ENCODE measurements around the gene SLC22A12.
A peak's percentile ranks its signal among the peaks of the same experiment; 100 is the strongest.
"Not testable (repeated sequence)": the region's sequence is repeated elsewhere in the genome, so short reads cannot be mapped to it uniquely, and the experiment has no call there.

The SLC22A12 gene
- 0 to 0.07 reads per million in 2 donors for total RNA-seq

GRCh38 chr11:64590763-64591221 is at the start of gene SLC22A12:
TSS of gene SLC22A12 (plus strand) at chr11:64591220. CDS start at chr11:64591557, 337 bp downstream.
- DNase-seq, result no peak

- DNase-seq, result no peak
Observed at GRCh38 chr11:64542172-64543125, 48.6 kb upstream of the SLC22A12 start.

- DNase-seq, result no peak
Observed at GRCh38 chr11:64543818-64544217, 47.2 kb upstream of the SLC22A12 start.

- no peak for DNase-seq
Observed at GRCh38 chr11:64544616-64545296, 46.3 kb upstream of the SLC22A12 start.

GRCh38 chr11:64545619-64546018 is 45.4 kb upstream of the SLC22A12 start:
- no peak for DNase-seq

DNA sequence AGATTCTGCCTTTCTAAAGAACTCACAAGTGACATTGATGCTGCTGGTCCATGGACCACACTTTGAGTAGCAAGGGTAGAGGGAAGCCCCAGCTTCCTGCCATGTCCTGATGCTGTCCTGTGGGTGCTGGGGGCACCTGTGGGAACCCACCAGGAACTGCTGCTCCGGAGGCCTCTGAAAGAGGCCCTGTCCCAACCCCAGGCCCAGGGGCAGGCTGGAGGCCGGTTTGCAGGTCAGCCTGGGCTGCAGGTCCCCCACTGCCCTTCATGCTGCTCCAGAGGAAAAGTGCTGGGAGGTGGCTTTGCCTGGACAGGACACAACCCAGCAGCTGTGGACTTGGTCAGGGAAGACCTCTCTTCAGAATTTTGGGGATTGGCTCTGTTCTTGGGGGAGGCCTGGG is 44.8 kb upstream of the SLC22A12 start:
- no peak for DNase-seq

DNA sequence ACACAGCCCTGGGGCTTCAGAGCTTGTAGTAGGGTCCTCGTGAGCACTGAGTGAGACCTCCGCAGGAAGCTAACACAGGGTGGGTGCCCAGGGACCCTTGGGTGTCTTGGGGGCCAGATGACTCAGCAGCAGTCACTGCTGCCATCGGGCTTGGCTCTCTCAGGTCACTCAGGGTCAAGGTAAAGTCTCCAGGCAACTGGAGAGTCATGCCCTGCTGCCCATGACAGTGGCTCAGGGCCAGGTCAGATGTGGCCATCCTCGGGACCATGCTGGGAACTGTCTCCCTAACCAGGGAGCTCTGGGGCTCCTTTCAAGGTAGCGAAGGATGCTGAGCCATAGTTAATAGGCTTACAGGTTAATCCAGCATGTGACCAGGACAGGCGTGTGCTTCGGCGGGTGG is 44.4 kb upstream of the SLC22A12 start:
- no peak for DNase-seq

DNA sequence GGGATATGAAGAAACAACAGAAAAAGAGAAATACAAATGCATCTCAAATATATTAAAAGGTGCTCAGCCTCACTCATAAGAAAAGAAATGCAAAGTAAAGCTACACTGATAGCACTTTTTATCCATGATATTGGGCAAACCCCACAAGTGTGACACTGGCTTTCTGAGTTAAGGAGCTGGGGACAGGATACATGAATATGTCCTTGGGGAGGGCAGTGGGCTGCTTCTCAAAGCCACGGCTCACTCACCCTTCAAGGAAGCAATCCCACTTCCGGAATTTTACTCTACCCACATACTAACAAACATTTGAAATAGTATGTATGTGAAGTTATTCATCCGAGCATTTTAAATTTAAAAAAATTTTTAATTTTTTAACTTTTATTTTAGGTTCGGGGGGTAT is 41.1 kb upstream of the SLC22A12 start:
- DNase-seq, result no peak

GRCh38 chr11:64553554-64554201 is 37.3 kb upstream of the SLC22A12 start:
- DNase-seq, result peak; percentile 52

DNA sequence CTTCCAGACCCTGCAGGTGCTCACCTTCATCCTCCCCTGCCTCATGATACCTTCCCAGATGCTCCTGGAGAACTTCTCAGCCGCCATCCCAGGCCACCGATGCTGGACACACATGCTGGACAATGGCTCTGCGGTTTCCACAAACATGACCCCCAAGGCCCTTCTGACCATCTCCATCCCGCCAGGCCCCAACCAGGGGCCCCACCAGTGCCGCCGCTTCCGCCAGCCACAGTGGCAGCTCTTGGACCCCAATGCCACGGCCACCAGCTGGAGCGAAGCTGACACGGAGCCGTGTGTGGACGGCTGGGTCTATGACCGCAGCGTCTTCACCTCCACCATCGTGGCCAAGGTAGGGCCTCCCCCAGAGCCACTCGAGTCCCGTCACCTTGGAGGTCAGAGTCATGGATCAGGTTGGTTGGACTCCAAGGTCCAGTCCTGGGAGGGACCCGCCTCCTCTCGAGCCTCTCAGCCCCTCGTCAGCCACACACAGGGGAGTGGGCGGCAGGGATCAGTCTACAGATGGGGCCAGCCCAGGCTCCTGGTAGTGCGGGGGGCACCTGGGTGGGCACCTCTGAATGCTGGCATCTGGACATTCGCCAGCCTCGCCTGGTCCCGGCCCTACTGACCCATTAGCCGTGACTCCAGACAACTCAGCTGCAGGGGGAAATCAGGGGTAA is 34.8 kb upstream of the SLC22A12 start:
- no peak for DNase-seq

- no peak for DNase-seq
Observed at GRCh38 chr11:64556721-64557250, 34.2 kb upstream of the SLC22A12 start.

- no peak for DNase-seq
Observed at GRCh38 chr11:64558065-64558745, 32.8 kb upstream of the SLC22A12 start.

DNA sequence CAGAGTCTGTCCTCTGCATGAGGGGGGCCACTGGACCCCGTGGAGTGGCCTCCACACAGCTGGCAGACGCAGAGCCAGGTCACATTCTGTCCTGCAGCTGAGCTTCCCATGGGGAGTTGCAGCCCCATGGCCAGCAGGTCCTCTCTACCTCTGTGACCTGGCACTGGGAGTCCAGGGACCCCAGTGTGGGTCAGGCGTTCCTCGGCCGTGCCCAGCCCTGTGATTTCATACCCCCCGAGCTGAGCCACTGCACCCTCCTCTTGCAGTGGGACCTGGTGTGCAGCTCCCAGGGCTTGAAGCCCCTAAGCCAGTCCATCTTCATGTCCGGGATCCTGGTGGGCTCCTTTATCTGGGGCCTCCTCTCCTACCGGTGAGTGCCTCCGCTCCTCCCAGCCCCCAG is 32.2 kb upstream of the SLC22A12 start:
- no peak for DNase-seq

DNA sequence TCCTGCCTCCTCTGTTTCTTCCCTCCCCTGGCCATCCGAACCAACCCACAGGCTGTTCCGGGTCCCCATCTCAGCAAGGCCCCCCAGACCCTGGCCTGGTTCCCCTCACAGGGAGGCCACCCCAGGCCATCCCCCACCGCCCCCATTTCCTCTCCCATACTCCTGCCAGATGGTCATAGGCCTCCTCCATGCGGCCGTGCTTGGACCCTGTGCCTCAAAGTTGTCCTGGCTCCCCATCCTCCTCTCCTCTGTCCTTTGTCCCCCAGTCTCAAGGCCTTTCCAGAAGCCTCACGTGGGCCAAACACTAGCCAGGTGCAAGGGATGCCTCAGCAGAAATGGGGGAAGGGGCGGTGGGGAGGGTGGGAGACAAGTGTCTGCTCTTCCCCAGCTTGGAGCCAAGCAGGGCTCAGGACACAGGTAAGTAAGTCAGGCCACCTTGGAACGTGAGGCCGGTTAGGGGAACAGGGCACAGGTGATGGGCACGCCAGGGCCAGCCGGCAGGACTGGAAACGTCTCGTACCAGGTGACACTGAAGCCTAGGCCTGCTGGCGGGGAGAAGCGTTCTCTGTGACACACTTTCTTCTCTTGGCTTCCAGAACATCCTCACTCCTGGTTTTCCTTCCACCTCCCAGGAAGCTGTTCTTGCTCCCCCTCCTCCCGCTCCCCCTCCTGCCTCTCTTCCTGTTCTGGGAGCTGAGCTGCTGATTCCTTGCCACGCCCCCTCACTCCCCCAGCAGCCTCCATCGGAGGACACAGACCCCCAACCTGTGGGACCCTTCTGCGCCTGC is 31.5 kb upstream of the SLC22A12 start:
- no peak for DNase-seq

DNA sequence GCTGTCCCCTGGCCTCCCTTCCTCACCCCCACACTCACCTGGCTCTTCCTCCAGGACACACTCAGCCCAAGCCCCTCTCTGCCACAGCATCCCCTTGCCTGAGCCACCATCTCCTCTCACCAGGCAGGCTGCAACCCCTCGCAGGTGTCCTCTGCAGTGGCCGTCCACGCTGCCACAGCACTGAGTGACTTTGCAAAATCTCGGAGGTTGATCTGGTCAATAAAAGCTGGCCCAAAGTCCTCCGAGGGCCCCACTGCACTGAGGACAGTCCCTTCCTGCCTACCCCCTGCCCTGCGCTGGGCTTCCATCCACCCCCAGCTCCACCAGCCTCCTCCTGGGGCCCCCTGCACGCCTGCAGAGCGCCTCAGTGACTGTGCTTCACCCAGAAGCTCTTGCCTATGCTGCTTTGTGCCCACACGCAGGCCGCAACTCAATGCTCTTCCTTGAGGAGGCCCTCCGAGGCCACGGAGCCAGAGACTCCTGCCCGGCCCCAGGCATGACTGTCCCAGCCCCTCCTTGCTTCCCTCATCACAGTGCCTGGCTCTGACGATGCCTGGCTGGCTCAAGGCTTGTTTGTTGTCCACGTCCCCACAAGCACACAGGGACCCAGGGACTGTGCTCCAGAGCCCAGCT is 30.8 kb upstream of the SLC22A12 start:
- no peak for DNase-seq

DNA sequence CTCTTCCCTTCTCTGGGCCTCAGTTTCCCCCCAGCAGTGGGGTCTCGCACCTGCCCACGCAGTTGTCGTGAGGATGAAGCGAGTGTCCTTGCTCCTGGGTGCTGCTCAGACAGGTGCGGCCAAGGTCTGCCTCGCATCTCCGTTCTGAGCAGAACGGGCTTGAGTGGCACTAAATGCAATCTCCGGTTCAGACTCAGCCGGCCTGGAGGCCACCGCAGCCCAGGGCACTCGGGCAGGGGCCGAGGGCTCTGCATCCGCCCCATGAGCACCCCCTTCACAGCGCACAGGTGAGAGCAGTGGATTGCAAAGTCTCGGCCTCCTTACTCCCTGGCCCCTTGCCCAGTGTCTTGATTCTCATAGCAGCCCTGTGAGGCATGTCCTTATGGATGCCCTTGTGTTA is 30.1 kb upstream of the SLC22A12 start:
- DNase-seq, result no peak

GRCh38 chr11:64561429-64561828 is 29.6 kb upstream of the SLC22A12 start:
- DNase-seq, result not testable (repeated sequence)

DNA sequence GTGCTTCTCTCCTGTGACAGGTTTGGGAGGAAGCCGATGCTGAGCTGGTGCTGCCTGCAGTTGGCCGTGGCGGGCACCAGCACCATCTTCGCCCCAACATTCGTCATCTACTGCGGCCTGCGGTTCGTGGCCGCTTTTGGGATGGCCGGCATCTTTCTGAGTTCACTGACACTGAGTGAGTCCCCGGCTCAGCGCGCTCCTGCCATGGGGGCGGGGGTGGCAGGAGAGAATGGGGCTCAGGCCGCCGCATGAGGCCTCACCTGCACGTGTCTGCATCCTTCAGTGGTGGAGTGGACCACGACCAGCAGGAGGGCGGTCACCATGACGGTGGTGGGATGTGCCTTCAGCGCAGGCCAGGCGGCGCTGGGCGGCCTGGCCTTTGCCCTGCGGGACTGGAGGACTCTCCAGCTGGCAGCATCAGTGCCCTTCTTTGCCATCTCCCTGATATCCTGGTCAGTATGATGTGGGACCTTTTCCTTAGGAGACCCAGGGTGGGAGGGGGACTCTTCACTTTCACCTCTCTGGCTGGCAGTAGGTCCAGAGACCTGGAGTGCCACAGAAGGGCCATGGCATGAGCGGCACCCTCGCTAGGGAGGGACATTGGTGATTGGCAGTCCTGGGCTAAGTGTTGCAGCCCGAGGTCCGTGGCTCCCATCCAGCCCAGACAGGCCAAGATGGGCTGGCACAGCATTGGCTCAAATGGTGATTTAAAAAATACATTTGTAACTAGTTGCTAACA is 28.9 kb upstream of the SLC22A12 start:
- DNase-seq, result no peak

- no peak for DNase-seq
Observed at GRCh38 chr11:64562723-64563351, 28.2 kb upstream of the SLC22A12 start.

All from T-helper 9 cell (primary cell).